ENCODE measurements around the gene DHX16. TPM values are rescaled to one million over a fixed set of nuclear protein-coding genes. Genes with fewer than 3 reads are reported as not detected.
A peak's percentile ranks its signal among the peaks of the same experiment; 100 is the strongest.

Gene DHX16
- total and polyA plus RNA-seq, 9 of the 15 experiments (the other 6 are each of a cell fraction or from before 2014, with no cell fraction given), result 14.6 to 66.1 (median 47.5) TPM

DNA sequence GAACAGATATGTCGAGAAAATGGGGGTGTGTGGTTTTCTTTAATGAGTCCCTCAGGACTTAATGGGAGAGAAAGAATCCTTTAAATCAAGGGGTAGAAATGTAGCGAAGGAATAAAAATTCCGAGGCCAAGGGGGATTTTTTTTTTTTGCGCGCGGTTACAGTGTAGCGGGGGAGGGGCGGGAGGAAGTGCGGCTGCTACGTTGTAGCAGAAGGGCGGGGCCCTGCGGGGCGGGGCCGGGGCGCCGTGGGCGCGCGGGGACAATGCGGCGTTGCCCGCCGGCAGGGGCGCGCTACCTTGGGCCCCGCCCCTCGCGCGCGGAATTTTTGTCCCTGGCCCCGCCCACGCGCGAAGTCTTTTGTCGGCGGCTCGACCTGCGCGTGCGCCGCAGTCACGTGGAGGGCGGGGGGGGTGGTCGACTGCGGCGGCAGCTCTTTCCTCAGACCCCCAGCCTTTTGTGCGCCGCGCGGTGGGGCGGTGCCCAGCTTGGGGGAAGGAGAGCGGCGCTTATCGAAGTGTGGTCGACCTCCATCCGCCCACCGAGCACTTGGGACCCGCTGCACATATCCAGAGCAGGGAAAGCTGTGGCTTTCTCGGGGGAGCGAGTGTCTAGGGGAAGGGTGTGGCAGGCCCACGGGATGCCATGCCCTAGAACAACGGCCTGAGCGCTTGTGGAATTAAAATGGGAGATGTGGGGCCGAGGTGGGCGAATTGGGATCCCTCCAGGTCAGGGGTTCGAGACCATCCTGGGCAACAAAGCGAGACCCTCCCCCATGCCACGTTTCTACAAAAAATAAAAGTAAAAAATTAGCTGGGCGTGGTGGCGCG is 48.6 kb upstream of the DHX16 start (continued):
- TF ChIP-seq, protein P1, sequence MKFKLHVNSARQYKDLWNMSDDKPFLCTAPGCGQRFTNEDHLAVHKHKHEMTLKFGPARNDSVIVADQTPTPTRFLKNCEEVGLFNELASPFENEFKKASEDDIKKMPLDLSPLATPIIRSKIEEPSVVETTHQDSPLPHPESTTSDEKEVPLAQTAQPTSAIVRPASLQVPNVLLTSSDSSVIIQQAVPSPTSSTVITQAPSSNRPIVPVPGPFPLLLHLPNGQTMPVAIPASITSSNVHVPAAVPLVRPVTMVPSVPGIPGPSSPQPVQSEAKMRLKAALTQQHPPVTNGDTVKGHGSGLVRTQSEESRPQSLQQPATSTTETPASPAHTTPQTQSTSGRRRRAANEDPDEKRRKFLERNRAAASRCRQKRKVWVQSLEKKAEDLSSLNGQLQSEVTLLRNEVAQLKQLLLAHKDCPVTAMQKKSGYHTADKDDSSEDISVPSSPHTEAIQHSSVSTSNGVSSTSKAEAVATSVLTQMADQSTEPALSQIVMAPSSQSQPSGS (CRISPR knock-in tag; IDR thresholded peaks at IDR 0.05), result no peak
- TF ChIP-seq ZNF584 (CRISPR knock-in tag; IDR thresholded peaks at IDR 0.05; ENCODE audit: low read depth) (no peak), ZNF354B (CRISPR knock-in tag; IDR thresholded peaks at IDR 0.05) (no peak), ZNF184 (CRISPR knock-in tag; IDR thresholded peaks at IDR 0.05) (no peak), RBM25 (IDR thresholded peaks at IDR 0.05; ENCODE audit: low read depth, low read length, severe bottlenecking) (no peak), SMAD2 (IDR thresholded peaks at IDR 0.05; ENCODE audit: low read depth, low read length) (no peak), NONO (IDR thresholded peaks at IDR 0.05; ENCODE audit: low read depth in 2 of 2, low read length in 1 of 2) (peak in 1 of 2 experiments; percentile 67; a peak in 1 of 4 replicates), CHCHD3 (CRISPR knock-in tag; IDR thresholded peaks at IDR 0.05) (no peak; the same call in 1 of the 2 replicates), ZFX (CRISPR knock-in tag; IDR thresholded peaks at IDR 0.05) (no peak), BACH1 (tag; IDR thresholded peaks at IDR 0.05) (0 out of 2 replicates have a peak, but pooled peaks have one; percentile 21)
- TF ChIP-seq, protein P2, sequence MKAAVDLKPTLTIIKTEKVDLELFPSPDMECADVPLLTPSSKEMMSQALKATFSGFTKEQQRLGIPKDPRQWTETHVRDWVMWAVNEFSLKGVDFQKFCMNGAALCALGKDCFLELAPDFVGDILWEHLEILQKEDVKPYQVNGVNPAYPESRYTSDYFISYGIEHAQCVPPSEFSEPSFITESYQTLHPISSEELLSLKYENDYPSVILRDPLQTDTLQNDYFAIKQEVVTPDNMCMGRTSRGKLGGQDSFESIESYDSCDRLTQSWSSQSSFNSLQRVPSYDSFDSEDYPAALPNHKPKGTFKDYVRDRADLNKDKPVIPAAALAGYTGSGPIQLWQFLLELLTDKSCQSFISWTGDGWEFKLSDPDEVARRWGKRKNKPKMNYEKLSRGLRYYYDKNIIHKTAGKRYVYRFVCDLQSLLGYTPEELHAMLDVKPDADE (conservative IDR thresholded peaks at IDR 0.05; ENCODE audit: control insufficient read depth, low read depth, low read length), result peak; percentile 82
- TF ChIP-seq, protein P3, sequence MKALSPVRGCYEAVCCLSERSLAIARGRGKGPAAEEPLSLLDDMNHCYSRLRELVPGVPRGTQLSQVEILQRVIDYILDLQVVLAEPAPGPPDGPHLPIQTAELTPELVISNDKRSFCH (CRISPR knock-in tag; IDR thresholded peaks at IDR 0.05), result no peak
- TF ChIP-seq, protein P3 (tag; IDR thresholded peaks at IDR 0.05), result no peak
- TF ChIP-seq, protein P4, sequence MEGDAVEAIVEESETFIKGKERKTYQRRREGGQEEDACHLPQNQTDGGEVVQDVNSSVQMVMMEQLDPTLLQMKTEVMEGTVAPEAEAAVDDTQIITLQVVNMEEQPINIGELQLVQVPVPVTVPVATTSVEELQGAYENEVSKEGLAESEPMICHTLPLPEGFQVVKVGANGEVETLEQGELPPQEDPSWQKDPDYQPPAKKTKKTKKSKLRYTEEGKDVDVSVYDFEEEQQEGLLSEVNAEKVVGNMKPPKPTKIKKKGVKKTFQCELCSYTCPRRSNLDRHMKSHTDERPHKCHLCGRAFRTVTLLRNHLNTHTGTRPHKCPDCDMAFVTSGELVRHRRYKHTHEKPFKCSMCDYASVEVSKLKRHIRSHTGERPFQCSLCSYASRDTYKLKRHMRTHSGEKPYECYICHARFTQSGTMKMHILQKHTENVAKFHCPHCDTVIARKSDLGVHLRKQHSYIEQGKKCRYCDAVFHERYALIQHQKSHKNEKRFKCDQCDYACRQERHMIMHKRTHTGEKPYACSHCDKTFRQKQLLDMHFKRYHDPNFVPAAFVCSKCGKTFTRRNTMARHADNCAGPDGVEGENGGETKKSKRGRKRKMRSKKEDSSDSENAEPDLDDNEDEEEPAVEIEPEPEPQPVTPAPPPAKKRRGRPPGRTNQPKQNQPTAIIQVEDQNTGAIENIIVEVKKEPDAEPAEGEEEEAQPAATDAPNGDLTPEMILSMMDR (IDR thresholded peaks at IDR 0.05 in 2 of 3, conservative IDR thresholded peaks at IDR 0.05 in 1 of 3; ENCODE audit: insufficient read depth in 2 of 3, low read depth in 1 of 3, low read length in 3 of 3), result peak; percentile 28 to 61 (median 53); a peak in 3 of 6 replicates
- TF ChIP-seq, protein P5, sequence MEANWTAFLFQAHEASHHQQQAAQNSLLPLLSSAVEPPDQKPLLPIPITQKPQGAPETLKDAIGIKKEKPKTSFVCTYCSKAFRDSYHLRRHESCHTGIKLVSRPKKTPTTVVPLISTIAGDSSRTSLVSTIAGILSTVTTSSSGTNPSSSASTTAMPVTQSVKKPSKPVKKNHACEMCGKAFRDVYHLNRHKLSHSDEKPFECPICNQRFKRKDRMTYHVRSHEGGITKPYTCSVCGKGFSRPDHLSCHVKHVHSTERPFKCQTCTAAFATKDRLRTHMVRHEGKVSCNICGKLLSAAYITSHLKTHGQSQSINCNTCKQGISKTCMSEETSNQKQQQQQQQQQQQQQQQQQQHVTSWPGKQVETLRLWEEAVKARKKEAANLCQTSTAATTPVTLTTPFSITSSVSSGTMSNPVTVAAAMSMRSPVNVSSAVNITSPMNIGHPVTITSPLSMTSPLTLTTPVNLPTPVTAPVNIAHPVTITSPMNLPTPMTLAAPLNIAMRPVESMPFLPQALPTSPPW (CRISPR knock-in tag; IDR thresholded peaks at IDR 0.05), result peak; percentile 97

All from K562 (cell line).